Measurements from ENCODE around the gene FOXN3.

The FOXN3 gene

GRCh38 chr14:89309670-89310177 lies 107.3 kb downstream of the FOXN3 start:
- TF ChIP-seq, protein P1, sequence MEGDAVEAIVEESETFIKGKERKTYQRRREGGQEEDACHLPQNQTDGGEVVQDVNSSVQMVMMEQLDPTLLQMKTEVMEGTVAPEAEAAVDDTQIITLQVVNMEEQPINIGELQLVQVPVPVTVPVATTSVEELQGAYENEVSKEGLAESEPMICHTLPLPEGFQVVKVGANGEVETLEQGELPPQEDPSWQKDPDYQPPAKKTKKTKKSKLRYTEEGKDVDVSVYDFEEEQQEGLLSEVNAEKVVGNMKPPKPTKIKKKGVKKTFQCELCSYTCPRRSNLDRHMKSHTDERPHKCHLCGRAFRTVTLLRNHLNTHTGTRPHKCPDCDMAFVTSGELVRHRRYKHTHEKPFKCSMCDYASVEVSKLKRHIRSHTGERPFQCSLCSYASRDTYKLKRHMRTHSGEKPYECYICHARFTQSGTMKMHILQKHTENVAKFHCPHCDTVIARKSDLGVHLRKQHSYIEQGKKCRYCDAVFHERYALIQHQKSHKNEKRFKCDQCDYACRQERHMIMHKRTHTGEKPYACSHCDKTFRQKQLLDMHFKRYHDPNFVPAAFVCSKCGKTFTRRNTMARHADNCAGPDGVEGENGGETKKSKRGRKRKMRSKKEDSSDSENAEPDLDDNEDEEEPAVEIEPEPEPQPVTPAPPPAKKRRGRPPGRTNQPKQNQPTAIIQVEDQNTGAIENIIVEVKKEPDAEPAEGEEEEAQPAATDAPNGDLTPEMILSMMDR (IDR thresholded peaks at IDR 0.05; ENCODE audit: extremely low read depth, missing control alignments), result no peak

GRCh38 chr14:89308232-89308959 lies 108.6 kb downstream of the FOXN3 start:
- peak; percentile 49 for DNase-seq (ENCODE audit: low spot score)
- TF ChIP-seq, protein P1 (IDR thresholded peaks at IDR 0.05; ENCODE audit: extremely low read depth, missing control alignments), result peak; percentile 3

More at GRCh38 chr14:89309670-89310177, 107.3 kb downstream of the FOXN3 start:
- DNase-seq (ENCODE audit: low spot score), result no peak

DNA sequence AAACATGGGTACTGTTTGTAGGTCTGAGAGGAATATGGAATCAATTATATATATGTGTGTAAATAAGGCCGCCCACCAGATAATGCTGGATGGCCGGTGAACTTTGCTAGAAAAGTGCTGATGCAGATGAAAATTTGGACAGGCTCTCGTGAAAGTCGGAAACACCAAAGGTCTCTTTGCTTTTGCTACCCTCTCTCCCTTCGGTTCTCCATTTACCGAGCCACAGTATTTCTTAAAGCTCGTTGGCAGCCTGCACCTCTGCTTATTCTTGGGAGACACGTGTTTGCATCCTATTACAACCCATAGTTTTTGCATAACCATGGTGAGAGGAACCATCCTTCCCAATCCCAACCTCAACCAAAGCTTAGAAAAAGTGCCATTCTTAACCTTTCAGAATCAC lies 109.6 kb downstream of the FOXN3 start:
- TF ChIP-seq, protein P1 (IDR thresholded peaks at IDR 0.05; ENCODE audit: extremely low read depth, missing control alignments), result no peak
- no peak for DNase-seq (ENCODE audit: low spot score)

DNA sequence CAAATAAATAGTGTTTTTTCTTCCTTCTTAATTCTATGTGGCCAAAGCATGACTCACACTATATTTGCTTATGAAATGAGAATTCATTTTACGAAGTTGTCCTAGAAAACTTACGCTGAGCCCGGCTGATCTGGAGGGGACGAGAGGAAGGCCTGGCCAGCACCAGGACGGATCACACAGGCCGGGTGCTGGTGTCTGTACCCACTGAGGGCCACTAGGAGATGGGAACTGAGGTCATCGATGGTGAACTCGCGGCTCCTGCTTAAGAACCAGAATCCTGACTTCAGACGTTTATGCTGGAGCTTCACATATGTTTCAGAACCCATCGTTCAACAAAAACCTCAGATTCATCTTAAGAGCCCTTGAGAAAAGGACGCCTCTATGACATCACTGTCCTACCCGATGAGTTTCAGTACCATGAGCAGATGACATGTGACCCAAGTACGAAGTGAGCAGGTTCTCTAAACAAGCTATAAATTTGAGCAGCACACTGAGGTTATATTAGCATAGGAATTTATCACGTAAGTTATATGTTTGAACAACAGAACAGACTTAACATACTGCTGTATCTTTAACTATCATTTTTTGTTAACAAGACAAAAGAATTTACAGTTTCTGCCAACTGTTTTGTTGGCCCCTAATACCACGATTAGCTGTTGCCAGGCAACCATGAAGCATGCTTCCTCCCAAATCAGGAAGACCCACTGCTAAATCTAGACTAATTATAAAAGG lies 111.9 kb downstream of the FOXN3 start:
- TF ChIP-seq, protein P1 (IDR thresholded peaks at IDR 0.05; ENCODE audit: extremely low read depth, missing control alignments), result no peak
- DNase-seq (ENCODE audit: low spot score), result peak; percentile 49

DNA sequence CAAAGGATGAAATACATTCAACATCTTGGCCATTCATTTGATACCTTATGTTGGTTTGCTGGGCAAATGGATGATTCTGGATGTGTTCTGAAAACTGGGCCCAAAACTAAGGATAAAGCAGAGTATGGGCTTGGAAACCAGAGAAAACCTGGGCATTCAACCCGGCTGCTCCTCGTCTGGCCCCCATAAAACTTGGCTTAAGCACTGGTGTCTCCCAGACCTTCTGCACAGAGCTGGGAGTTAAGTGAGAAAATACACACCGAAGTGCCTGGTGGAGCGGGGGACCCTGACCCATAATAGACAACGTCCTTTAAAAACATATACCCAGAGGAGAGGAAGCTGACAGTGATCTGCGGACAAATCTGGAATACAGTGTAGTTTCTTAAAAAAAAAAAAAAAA lies 112.5 kb downstream of the FOXN3 start:
- DNase-seq (ENCODE audit: low spot score), result no peak
- TF ChIP-seq, protein P1 (IDR thresholded peaks at IDR 0.05; ENCODE audit: extremely low read depth, missing control alignments), result no peak

DNA sequence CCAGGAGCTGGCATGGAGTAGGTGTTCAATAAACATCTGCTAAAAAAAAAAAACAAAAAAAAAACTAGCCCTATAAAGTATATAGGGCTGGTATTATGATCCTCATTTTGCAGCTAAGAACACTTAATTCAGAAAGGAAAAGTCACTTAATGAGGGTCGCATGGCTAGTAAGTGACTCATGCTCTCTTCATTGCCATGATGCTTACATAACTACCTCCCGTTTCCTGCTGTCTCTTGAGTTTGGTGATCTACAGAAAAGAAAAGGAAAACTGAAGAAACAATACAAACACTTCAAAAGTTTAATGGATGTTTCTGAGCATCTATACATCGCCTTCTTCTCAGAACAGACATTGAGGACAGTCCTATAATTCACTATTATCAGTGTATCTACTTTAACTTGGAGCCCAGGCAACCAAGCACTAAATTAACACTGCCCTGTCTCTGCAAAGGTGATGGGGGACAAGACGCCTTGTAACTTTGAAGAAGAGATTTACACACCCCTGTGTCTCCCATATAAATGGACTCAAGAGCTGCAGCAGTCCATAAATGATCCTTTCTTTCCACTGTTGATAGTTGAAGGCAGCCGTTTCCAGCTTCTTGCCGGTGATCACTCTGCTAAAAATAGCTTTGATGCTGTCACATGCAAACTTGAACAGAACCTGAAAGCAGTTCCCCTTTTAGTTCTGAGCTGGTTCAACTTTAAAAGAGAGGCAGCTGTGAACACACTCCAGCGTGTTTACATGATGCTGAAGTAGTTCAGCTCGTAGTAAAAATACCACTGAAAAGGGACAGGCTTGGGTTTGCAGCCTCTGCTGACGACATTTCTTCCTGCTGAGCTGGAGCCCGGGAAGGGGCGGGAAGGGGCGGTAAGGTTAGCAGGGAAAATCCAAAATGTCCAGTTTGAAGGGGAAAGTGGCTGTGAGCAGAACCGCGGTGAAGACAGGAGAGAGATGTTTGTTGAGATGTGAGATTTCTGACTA lies 113.3 kb downstream of the FOXN3 start:
- DNase-seq (ENCODE audit: low spot score), result peak; percentile 68
- TF ChIP-seq, protein P1 (IDR thresholded peaks at IDR 0.05; ENCODE audit: extremely low read depth, missing control alignments), result no peak
